NCI-H774 (cell line): ENCODE data around the gene MPST.

Experiments
- DNase-seq: peaks from one replicate; lab custom pipeline; 2025; lab: John Stamatoyannopoulos, UW

Gene MPST

DNA sequence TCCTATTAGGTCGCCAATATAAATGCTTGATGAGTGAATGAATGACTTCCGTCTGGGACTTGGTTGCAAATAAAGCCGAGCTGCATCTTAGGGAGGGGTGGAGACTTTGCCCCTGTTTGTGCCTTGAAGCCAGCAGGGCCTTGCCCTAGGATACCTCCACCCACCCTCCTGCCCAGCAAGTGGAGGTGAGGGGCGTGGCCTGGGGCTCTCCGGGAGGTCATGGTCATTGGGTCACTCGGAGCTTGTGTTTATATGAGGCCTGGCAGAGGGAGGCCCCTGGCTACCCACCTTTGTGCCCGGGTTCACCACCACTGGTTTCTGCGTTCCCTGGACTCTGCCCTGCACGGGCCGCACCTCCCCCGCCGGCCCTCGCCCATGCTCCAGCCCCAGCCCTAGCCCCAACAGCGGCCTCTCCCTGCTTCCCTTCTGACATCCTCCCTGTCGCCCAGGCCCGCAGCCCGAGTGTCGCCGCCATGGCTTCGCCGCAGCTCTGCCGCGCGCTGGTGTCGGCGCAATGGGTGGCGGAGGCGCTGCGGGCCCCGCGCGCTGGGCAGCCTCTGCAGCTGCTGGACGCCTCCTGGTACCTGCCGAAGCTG, 4.3 kb downstream of the MPST start:
- DNase-seq = no peak

DNA sequence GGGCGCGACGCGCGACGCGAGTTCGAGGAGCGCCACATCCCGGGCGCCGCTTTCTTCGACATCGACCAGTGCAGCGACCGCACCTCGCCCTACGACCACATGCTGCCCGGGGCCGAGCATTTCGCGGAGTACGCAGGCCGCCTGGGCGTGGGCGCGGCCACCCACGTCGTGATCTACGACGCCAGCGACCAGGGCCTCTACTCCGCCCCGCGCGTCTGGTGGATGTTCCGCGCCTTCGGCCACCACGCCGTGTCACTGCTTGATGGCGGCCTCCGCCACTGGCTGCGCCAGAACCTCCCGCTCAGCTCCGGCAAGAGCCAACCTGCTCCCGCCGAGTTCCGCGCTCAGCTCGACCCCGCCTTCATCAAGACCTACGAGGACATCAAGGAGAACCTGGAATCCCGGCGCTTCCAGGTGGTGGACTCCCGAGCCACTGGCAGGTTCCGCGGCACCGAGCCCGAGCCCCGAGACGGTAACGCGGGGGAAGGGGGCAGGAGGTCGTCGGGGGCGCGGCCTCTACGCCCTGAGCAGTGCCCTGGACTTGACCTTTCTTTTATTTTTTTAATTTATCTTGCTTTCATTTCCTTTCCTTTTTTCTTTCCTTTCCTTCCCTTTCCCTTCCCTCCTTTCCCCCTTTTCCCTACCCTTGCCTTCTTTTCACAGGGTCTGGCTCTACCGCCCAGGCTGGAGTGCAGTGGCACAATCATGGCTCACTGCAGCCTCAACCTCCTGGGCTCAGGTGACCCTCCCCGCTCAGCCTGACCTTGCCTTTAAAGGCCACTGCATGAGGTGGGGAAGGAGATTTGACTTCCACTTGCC, 5.0 kb downstream of the MPST start:
- no peak for DNase-seq

DNA sequence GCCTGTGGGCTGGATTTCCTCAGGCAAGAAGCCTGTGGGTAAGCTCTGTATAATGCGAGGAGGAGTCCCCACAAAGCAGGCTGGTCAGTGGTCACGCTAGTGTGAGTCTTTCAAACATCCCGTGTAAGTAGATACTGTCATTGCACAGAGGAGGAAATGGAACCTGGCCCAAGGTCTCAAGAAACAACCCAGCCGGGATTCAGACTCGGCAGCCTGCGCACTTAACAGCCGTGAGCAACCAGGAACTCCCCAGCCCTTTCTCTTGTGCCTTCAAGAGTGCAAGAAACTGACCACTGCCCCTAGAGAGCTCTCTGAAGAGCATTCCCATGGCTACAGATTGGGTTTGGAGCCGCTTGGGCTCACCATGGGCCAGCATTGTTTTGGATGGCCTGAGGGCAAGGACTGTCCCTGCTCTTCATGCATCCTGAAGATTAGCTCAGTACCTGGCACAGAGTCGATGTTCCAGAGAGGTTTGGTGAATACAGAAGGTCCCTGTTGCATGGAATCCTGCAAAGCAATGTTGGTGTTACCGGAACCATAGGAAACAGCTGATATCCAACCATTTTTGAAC, 6.0 kb downstream of the MPST start:
- DNase-seq = no peak

DNA sequence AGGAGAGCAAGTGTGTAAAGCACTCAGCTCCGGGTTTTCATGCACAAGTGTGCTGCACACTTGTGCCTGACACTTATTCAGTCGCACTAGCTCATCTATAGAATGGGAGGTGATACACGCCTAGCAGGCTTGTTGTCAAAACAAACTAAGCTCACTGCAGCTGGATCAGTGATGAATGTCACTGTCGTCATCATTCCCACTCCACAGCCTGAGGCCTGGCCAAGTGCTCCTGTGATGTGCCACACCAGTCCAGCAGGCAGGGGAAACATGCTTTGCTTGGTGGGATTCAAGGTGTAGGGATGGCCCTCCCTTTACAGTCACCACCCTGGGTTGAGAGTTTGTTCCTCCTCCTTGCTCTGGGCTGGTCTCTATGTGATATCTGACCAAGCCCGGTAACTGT, 6.8 kb downstream of the MPST start:
- no peak for DNase-seq

DNA sequence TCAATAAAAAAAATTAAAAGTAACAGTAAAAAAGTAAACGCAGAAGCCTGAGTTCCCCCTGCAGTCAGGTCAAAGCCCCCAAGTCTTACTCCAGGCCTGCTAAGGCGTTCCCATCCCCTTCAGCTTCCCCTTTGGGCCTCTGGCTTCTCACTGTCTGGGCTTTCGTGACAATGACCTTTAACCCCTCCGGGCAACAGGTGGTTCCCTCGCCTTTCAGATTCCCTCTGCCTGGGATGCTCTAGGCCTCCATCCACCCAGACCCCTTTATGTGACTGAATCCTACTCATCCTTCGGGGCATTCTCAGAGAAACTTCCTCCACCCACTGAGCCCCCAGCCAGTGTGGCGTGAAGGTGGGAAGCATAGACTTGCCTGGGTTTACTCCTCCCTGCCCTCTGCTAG, 8.0 kb downstream of the MPST start:
- no peak for DNase-seq

DNA sequence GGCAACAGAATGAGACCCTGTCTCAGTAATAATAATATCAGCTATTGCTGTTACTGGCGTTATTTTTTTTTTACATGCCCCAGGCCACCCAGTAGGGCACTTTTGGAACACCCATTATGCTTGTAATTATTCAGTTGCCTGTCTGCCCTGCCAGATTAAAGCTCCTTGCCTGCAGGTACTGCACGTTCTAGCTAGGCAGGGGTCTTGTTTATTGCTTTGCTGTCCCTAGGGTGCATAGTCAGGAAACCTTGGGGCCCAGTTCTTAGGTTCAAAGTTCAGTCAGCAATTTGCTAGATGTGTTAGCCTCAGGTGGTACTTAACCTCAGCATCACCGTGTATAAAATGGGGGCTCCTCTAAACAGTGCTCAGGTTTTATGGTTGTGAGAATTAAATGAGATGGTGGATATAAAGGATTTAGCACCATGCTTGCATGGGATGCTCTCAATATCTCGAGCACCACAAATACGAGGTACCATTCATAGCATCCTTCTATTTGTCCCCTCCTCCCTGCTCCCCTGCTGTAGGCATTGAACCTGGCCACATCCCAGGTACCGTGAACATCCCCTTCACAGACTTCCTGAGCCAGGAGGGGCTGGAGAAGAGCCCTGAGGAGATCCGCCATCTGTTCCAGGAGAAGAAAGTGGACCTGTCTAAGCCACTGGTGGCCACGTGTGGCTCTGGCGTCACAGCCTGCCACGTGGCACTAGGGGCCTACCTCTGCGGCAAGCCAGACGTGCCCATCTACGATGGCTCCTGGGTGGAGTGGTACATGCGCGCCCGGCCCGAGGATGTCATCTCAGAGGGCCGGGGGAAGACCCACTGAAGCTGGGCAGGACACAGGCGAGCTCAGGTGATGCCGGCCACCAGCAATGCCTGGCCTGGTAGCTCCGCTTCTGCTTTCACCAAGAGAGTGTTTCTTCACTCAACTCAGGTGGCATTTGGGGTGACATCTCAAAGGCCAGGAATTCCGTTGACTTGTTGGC, 9.4 kb downstream of the MPST start:
- no peak for DNase-seq

DNA sequence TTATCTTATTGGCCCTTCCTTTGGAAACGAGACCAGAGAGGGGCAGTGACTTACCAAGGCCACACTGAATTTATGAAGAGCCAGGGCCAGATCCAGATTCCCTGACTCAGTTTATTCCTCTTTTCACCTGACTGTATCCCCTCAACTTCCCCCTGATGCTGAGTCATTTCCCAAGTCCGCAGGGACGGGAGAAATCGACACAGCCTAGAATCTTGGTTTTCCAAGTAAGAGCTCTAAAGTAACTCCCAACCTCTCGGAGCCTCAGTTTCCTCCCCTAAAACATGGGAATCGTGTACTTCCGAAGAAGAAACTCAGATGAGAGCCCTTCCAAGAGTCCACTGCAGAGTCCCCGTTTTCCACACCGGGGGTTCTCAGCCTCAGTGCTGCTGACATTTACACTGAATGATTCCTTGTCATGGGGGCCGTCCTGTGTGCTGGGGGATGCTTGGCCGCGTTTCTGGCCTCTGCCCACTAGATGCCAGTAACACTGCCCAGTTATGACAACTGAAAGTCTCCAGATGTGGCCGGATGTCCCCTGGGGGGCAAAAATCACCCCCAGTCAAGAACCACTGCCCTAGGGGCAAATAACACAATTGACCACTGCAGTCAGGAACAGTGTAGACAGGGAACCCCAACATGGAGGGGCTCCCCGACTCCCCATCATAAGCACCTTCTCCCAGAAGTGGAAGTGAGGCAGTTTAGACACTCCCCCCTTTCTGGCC, 11.2 kb downstream of the MPST start:
- DNase-seq = no peak

DNA sequence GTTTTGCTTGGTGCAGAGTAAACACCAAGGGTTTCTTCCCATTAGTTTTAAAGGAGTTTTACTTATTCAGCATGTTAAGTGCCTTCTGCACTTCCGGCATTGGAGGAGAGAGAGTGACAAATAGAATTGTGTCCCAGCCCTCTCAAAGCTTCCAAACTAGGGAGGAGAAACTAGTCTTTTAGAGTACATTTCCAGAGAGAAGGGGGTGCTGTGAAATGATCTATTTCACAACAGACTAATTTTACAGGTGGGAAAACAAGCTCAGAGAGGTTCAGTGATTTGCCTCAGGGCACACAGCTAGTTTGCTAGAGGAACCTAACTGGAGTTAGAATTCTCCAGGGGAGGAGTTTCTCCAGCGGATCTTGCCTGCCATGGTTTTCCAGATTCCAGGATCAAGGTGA, 12.6 kb downstream of the MPST start:
- DNase-seq = no peak

DNA sequence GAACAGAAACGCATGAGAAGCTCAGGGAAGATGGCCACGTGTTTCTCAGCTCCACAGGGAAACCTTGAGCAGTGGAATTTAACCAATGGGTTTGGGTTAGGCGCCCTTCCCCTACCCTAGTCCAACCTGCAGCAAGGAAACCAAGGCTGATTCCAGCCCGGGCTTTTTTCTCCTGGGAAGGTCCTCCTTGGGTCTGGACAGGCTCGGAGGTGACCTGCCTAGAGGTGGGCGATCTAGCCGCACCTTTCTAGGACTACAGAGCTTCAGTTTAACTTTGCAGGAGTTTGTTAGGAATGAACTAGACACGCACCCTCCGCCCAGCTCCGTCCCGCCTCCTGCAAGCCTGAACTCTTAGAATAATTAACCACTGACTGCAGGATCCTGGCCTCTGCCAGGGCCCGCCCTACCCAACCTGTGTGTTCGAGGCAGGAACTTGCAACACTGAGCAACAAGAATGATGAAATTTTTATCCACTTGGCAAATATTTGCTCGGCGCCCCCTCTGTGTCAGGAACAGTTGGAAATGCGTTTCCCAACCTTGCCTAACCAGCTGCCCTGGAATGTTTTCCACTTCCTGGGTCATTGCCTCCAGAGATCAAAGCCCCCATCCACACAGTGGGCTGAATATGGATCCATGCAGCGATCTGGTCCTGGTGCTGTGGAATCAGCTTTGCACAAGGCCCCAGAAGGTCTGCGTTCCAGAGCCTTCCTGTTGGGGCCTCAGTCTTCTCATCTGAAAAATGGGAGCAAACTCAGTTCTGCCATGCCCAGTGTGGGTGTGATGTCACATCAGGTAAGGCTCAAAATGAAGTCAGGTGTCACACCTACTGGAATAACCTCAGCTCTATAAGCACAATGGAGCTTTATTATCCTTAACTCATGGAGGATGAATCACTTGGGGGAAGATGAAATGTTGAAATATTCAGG, 13.3 kb downstream of the MPST start:
- DNase-seq = no peak

DNA sequence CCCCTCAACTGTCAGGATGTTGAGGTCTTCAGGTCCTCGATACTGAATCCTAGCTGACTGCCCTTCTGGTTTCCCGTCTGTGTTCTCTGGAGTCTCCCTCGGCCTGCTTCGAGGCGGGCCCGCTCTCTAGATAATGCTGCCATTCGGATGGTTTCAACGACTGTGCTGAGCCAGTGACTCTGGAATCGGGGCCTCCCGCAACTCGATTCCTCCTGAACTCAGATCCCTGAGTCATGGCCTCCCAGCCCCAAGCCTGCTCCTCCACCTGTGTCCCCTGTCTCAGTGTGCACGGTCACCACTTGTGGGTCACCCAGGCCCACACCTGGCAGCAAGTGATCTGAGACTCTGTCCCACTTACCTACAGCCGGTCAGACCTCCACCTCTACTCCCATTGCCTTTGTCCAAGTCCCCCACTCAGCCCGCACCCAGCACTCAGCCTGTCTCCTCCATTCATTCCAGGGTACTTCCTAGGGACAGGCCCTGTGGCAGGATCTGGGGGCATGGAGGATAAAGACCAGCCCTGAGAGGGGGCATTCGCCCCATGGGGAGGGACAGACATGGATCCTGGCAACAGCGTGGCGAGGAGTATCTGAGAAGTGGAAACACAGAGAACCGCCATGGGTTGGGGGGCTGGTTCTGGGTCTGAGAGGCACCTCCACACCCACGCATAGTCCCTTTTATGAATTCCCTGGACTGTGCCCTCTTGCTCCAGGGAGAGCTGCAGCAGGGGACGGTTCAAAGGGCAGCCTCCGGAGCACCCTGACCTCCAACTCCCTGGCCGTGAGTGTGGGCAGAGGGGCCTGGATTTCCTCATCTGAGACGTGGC, 14.3 kb downstream of the MPST start:
- DNase-seq = no peak

DNA sequence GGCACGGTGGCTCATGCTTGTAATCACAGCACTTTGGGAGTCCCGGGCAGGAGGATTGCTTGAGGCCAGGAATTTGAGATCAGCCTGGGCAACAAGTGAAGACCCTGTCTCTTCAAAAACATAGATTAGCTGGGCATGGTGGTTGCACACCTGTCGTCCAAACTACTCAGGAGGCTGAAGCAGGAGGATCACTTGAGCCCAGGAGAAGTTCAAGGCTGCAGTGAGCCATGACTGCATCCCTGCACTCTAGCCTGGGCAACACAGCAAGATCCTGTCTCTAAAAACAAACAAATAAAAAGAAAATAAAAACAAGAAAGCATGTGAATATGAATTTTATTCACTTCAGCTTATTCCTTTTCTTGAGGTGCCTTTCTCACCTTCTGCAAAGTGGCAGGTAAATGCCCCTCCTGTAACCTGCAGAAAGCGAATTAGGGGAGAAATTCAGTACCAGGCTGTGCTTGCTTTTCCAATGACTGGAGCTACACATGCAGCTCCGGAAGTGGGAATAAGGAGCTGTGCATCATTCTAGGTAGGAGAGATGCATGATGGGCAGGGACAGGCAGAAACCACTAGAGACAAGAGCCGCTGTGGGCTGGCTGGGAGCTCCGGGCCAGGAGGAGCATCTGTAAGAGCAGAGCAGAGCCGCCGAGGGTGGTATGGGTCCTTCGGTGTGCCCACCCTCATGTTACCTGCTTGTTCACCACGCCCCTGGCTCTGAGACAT, 17.3 kb downstream of the MPST start:
- DNase-seq = no peak

DNA sequence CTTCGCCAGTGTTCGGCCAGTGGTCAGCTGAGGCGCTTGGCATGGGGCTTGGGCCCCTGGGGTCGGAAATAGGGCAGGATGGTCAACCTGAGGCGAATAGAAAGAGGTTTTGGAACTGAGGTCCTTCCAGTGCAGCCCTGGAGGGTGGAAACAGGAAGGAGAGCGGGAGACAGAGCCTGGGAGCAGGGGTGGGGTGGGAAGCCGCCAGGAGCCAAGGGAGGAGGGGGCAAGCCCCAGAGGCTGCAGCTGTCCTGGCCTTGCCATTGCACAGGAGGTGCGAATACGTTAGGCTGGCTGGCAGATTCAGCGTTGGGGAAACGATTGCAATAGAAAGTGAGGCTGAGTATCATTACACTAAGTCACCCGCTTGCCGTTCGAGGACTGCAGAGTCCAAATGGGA, 18.1 kb downstream of the MPST start:
- no peak for DNase-seq

DNA sequence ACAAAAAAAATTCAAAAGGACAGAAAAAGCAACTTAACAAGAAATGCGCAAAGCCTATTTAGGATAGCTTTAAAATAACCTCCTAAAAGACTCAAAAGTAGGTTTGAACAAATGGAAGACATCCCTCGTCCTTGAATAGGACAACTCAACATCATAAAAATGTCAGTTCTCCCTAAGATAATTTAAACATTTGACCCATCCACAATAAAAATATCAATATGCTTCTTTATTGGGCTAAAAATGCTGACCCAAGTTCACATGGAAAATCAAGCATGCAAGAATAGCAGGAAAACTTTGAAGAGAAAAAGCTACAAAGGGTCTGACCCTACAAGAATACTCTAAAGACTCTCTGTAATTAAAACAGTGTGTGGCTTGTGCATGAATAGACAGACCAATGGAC, 19.9 kb downstream of the MPST start:
- DNase-seq = no peak

DNA sequence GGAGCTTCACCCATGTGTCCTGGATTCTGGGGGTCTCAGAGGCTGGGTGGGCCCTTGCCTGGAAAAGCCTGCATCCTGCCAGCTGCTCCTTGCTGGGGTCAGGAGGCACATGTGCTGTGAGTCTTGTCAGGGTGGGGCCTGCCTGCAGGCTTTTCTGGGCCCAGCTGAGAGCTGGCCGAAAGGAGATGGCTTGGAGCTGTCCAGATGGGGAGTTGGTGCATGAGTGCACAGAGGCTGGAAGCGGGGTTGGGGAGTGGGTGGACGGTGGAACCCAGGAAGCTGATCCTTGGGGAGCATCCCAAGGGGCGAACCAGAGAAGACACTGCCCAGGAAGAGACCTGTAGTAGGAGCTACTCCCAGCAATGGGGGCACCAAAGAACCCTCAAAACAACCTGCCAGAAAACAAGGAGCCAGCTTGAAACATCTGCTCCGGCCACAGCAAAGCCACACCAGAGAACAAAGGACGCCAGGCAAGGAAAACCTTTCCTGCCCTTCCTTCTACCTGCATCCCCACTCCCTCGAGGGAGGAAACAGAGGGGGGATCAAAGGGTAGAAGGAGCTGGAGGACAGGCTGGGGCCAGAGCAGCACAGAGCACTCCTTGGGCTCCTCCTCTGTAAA, 23.8 kb downstream of the MPST start:
- DNase-seq = no peak

DNA sequence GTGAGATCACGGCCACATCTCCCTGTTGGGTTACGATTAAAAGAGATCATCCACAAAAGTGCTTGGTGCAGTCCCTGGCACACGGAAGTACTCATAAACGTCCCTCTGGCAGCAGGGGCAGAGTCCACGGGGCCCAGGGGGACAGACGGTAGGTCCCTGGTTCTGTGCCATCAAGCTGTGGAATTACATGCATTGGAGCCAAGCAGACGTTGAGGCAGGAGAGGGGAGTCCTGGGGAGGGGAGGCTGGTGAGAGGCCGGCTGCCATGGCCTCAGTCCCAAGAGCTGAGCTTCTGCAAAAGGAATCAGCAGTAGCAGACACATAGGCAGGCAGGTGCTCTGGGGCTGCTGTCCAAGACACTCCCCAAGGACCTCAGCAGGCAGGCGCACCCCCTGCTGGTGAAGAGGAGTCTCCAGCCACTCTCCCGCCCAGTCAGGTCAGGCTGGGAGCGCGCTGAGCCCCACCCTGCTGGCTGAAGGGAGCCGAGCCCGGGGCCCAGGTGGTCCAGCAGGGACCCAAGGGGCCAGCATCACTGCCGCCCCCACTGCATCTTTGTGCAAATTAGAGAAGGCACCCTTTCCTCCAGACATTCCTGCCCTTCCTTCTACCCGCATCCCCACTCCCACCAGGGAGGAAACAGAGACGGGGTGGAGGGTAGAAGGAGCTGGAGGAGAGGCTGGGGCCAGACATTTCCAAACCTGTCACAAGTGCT, 24.4 kb downstream of the MPST start:
- no peak for DNase-seq

DNA sequence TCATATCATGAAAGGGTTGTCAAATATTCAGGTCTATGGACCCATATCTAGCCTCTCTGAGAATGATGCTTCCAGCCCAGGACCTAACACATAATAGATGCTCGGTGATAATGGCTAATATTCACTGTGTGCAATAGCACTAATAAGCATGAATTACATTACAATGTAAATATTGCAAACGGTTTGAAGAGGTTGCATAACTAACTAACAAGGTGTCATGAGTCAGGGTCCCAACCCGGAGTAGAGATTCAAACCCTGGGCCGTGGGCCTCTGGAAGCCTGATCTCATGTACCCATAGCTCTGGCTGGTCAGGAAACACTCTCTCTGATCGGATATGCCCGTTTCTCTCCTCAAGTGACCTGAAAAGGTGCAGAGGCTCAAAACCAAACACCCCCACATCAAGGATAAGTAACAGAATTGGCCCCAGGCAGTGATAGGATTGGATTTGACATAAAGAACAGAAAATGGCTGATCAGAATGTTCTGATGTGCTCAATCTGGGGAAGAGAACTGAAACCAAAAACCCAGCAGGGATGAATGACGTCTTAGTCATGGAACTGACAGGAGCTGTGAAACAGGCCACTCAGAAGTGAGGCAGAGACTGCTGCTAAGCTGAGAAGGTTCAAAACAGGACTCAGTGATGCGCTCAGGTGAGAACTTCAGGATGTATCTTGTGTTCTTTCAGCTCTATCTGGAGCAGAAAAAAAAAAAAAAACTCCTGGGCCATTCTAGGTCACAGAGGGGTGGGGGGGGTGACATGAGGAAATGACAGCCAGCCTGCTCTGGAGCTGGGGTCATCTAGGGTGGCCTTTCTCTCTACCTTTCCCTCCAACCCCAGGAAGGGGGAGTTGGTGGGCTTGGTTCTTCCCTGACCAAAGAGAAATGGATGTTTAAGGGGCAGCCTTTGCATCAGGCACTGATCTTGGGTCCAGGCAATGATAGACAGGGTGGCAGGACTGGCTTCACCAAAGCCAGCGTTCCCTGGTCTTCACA, 25.4 kb downstream of the MPST start:
- no peak for DNase-seq

DNA sequence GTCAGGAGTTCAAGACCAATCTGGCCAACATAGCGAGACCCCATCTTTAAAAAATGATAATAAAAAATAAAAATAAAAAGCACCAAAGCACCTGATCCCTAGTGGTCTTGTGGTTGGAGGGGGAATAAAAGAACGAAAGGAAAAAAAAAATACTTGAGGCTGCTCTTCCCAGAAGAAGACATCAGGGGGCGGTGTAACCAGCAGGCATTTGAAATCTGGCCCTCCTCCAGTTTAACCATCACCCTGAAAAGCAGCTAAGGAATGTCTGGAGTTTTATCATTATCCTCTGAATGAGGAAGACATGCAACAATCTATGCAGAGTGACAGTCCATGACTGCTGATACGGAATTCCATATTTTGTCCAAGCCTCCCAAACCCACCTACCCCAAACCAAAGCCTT, 26.4 kb downstream of the MPST start:
- no peak for DNase-seq
